ENCODE results near the gene BAZ2B.

BAZ2B gene

DNA sequence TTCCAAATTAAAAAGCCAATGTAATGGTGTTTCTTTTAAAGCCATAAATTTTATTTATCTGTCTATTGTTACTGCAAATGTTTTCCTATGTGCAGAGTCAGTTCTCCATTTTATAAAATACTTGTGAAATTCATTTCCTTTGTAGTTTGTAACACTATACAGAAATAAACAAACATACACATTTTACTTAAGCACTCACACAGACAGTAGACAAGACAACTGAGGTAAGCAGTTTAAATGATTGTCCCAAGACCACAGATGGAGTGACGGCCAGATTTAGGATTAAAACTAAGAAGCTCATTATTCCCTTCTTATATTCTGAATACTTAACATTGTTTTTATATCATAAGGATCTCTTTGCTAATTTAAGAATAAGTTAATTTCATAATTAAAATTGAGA, 100.9 kb downstream of the BAZ2B start:
- H3K36me3 ChIP-seq (ENCODE audit: insufficient read depth, low read length) = no peaks in the 10 kb centered on the region
- H3K9ac ChIP-seq (ENCODE audit: low read depth, low read length) = no peak overlapping the region
- H3K4me1 ChIP-seq (ENCODE audit: insufficient read depth, low read length) = 0 out of 2 replicates have a peak, but pooled peaks cover 13% of the 10 kb centered on the region
- no peaks in the 10 kb centered on the region for H3K9me3 ChIP-seq (ENCODE audit: control insufficient read depth, insufficient read depth, low read length)

- Histone ChIP-seq H3K9ac (ENCODE audit: low read depth, low read length) (no peak overlapping the region), H3K36me3 (ENCODE audit: insufficient read depth, low read length) (no peaks in the 10 kb centered on the region), H3K4me1 (ENCODE audit: insufficient read depth, low read length) (0 out of 2 replicates have a peak, but pooled peaks cover 13% of the 10 kb centered on the region)
Observed at GRCh38 chr2:159513745-159514144, 102.6 kb downstream of the BAZ2B start.

DNA sequence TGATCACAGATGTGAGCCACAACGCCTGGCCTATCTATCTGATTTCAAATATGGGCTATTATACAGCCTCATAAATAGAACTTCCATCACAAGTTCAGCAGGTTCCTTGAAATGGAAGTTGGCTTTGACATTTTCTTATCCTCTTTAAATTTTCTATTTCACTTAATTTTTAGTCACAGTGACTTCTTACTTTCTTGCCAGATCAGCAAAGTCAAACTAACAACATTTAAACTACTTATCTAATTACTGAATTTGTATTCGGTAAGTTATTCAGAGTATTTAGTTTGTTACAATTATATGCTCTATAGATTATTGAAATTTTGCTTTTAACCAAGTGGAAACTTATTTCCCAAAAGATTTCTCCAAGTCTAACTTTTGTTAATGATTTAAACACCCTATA, 108.2 kb downstream of the BAZ2B start:
- H3K9me3 ChIP-seq (ENCODE audit: control insufficient read depth, insufficient read depth, low read length) = no peaks in the 10 kb centered on the region
- H3K9ac ChIP-seq (ENCODE audit: low read depth, low read length) = no peak overlapping the region
- H3K4me1 ChIP-seq (ENCODE audit: insufficient read depth, low read length) = no peaks in the 10 kb centered on the region
- no peaks in the 10 kb centered on the region for H3K36me3 ChIP-seq (ENCODE audit: insufficient read depth, low read length)

More at GRCh38 chr2:159513745-159514144, 102.6 kb downstream of the BAZ2B start:
- no peaks in the 10 kb centered on the region for H3K9me3 ChIP-seq (ENCODE audit: control insufficient read depth, insufficient read depth, low read length)

GRCh38 chr2:159506764-159507440, 109.4 kb downstream of the BAZ2B start:
- H3K4me1 ChIP-seq (ENCODE audit: insufficient read depth, low read length) = no peaks in the 10 kb centered on the region
- no peak overlapping the region for H3K9ac ChIP-seq (ENCODE audit: low read depth, low read length)
- H3K36me3 ChIP-seq (ENCODE audit: insufficient read depth, low read length) = no peaks in the 10 kb centered on the region
- no peaks in the 10 kb centered on the region for H3K9me3 ChIP-seq (ENCODE audit: control insufficient read depth, insufficient read depth, low read length)

- Histone ChIP-seq H3K9ac (ENCODE audit: low read depth, low read length) (no peak overlapping the region), H3K4me1 (ENCODE audit: insufficient read depth, low read length) (no peaks in the 10 kb centered on the region), H3K36me3 (ENCODE audit: insufficient read depth, low read length) (no peaks in the 10 kb centered on the region), H3K9me3 (ENCODE audit: control insufficient read depth, insufficient read depth, low read length) (no peaks in the 10 kb centered on the region)
Observed at GRCh38 chr2:159506202-159506601, 110.1 kb downstream of the BAZ2B start.

DNA sequence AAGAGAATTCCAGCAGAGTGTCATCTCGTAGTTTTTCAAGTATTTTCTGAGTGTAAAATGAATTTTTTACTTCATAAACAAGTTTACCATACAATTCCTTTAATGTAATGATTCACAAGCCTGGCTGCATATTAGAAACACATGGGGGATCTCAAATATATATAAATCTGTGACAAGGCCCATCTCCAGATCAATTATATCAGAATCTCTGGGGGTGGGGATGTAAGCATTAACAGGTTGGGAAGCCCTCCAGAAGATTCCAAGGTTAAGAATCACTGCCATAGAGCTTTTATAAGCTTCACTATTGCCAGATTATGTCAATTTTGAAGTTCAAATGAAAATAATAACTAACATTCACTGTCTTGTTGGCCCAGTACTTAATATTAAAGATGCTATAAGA, 111.2 kb downstream of the BAZ2B start:
- H3K9me3 ChIP-seq (ENCODE audit: control insufficient read depth, insufficient read depth, low read length) = no peaks in the 10 kb centered on the region
- H3K9ac ChIP-seq (ENCODE audit: low read depth, low read length) = no peak overlapping the region
- no peaks in the 10 kb centered on the region for H3K4me1 ChIP-seq (ENCODE audit: insufficient read depth, low read length)
- H3K36me3 ChIP-seq (ENCODE audit: insufficient read depth, low read length) = no peaks in the 10 kb centered on the region

- H3K36me3 ChIP-seq (ENCODE audit: insufficient read depth, low read length) = no peaks in the 10 kb centered on the region
Observed at GRCh38 chr2:159501743-159502142, 114.6 kb downstream of the BAZ2B start.

DNA sequence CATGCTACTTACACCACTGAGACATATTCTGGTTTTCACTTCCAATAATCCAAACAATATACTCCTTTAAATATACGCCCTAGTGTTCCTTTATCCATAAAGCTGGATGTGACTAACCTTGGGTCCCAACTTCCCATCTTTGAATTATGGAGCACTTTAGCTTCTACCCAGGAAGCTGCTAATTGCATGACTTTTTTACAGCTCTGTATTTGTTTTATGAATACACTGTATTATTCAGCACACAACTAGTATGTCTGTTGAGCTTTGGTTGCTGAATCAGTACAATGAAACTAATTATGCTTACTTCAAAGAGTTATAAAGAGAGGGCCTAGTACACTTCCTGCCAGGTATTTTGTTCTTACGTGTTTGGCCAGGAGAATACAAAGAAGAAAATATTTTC, 118.5 kb downstream of the BAZ2B start:
- no peaks in the 10 kb centered on the region for H3K36me3 ChIP-seq (ENCODE audit: insufficient read depth, low read length)
- H3K9me3 ChIP-seq (ENCODE audit: control insufficient read depth, insufficient read depth, low read length) = no peaks in the 10 kb centered on the region

More at GRCh38 chr2:159501743-159502142, 114.6 kb downstream of the BAZ2B start:
- Histone ChIP-seq H3K9ac (ENCODE audit: low read depth, low read length) (no peak overlapping the region), H3K9me3 (ENCODE audit: control insufficient read depth, insufficient read depth, low read length) (no peaks in the 10 kb centered on the region), H3K4me1 (ENCODE audit: insufficient read depth, low read length) (peaks cover 8% of the 10 kb centered on the region; the same call in 1 of the 2 replicates)

DNA sequence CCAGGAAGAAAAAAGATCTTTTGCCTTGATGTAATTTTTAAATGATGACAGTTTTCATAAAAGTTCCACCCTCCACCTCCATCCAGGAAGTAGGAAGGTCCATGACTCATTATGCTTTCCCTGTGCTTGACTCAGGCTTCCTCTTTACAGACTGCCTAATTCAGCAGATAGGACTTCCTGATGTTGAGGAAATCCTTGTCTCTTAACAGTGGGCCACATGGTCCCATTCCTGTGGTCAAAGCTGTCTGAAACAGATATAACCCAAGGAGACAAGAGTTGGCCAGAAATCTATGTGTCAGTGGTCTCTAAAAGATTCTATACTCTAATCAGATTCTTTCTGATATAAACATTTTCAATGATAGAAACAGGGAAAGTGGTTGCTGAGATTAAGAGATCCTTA, 119.1 kb downstream of the BAZ2B start:
- no peaks in the 10 kb centered on the region for H3K9me3 ChIP-seq (ENCODE audit: control insufficient read depth, insufficient read depth, low read length)
- H3K36me3 ChIP-seq (ENCODE audit: insufficient read depth, low read length) = no peaks in the 10 kb centered on the region
- H3K4me1 ChIP-seq (ENCODE audit: insufficient read depth, low read length) = peaks cover 8% of the 10 kb centered on the region; the same call in 1 of the 2 replicates
- no peak overlapping the region for H3K9ac ChIP-seq (ENCODE audit: low read depth, low read length)

More for the DNA sequence above, 118.5 kb downstream of the BAZ2B start:
- H3K9ac ChIP-seq (ENCODE audit: low read depth, low read length) = no peak overlapping the region
- peaks cover 8% of the 10 kb centered on the region; the same call in 1 of the 2 replicates for H3K4me1 ChIP-seq (ENCODE audit: insufficient read depth, low read length)

- Histone ChIP-seq H3K4me1 (ENCODE audit: insufficient read depth, low read length) (no peaks in the 10 kb centered on the region), H3K9me3 (ENCODE audit: control insufficient read depth, insufficient read depth, low read length) (no peaks in the 10 kb centered on the region), H3K36me3 (ENCODE audit: insufficient read depth, low read length) (no peaks in the 10 kb centered on the region), H3K9ac (ENCODE audit: low read depth, low read length) (no peak overlapping the region)
Observed at GRCh38 chr2:159489476-159489875, 126.9 kb downstream of the BAZ2B start.

- no peak overlapping the region for H3K9ac ChIP-seq (ENCODE audit: low read depth, low read length)
- H3K4me1 ChIP-seq (ENCODE audit: insufficient read depth, low read length) = no peaks in the 10 kb centered on the region
- H3K9me3 ChIP-seq (ENCODE audit: control insufficient read depth, insufficient read depth, low read length) = no peaks in the 10 kb centered on the region; the same call in 1 of the 2 replicates
- no peaks in the 10 kb centered on the region for H3K36me3 ChIP-seq (ENCODE audit: insufficient read depth, low read length)
Observed at GRCh38 chr2:159484532-159484931, 131.8 kb downstream of the BAZ2B start.

GRCh38 chr2:159476329-159476728, 140.0 kb downstream of the BAZ2B start:
- H3K9ac ChIP-seq (ENCODE audit: low read depth, low read length) = no peak overlapping the region
- H3K36me3 ChIP-seq (ENCODE audit: insufficient read depth, low read length) = no peaks in the 10 kb centered on the region
- H3K9me3 ChIP-seq (ENCODE audit: control insufficient read depth, insufficient read depth, low read length) = no peaks in the 10 kb centered on the region
- H3K4me1 ChIP-seq (ENCODE audit: insufficient read depth, low read length) = no peaks in the 10 kb centered on the region

DNA sequence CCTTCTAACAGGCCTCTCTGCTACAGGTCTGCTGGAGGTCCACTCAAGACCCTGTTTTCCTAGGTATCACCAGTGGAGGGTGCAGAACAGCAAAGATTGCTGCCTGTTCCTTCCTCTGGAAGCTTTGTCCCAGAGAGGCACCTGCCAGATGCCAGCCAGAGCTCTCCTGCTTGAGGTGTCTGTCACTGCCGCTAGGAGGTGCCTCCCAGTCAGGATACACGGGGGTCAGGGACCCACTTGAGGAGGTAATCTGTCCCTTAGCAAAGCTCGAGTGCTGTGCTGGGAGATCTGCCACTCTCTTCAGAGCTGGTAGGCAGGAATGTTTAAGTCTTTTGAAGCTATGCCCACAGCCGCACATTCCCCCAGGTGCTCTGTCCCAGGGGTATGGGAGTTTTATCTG, 140.6 kb downstream of the BAZ2B start:
- Histone ChIP-seq H3K9me3 (ENCODE audit: control insufficient read depth, insufficient read depth, low read length) (no peaks in the 10 kb centered on the region), H3K9ac (ENCODE audit: low read depth, low read length) (no peak overlapping the region), H3K4me1 (ENCODE audit: insufficient read depth, low read length) (no peaks in the 10 kb centered on the region), H3K36me3 (ENCODE audit: insufficient read depth, low read length) (no peaks in the 10 kb centered on the region)

DNA sequence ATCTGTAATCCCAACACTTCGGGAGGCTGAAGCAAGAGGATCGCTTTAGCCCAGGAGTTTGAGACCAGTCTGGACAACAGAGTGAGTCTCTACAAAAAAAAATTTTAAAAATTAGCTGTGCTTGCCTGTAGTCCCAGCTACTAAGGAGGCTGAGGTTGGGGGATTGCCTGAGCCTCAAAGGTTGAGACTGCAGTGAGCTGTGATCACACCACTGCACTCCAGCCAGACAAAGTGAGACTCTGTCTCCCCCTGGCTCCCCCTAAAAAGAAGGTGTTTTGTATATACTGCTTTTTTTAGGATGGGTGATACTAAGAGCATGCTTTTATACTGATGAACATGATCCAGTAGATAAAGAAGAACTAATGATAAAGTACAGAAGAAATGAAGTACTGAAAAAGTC, 145.0 kb downstream of the BAZ2B start:
- no peak overlapping the region for H3K9ac ChIP-seq (ENCODE audit: low read depth, low read length)
- no peaks in the 10 kb centered on the region; the same call in 1 of the 2 replicates for H3K9me3 ChIP-seq (ENCODE audit: control insufficient read depth, insufficient read depth, low read length)
- no peaks in the 10 kb centered on the region for H3K36me3 ChIP-seq (ENCODE audit: insufficient read depth, low read length)
- no peaks in the 10 kb centered on the region for H3K4me1 ChIP-seq (ENCODE audit: insufficient read depth, low read length)

DNA sequence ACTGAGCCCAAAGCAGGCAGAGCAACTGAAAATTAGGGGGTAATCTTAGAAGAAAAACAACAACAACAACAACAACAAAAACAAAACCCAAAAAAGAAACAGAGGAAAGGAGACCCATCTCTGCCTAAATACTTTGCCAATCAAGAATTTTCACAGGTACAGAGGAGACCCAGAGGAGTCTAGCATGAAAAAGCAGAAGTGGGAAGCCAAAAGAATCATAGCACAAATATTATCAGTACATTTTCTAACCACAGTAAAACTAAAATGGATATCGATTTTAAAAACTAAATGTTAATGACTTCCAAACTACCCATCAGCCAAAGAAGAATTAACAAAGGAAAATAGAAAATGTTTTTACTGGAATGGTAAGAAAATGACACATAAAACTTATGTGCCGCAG, 148.1 kb downstream of the BAZ2B start:
- Histone ChIP-seq H3K9ac (ENCODE audit: low read depth, low read length) (no peak overlapping the region), H3K36me3 (ENCODE audit: insufficient read depth, low read length) (no peaks in the 10 kb centered on the region), H3K9me3 (ENCODE audit: control insufficient read depth, insufficient read depth, low read length) (no peaks in the 10 kb centered on the region; the same call in 1 of the 2 replicates), H3K4me1 (ENCODE audit: insufficient read depth, low read length) (no peaks in the 10 kb centered on the region)

All from ES-I3 (cell line).